DOHH2 (cell line): ENCODE measurements around the gene WDR5.

ENCODE experiments used
- H3F3A ChIP-seq: fragments of 200-600 bp; sonication (generic), shearing (Covaris generic); 2 replicates; pipeline ENCODE4 v1.6.0; 2016; ENCODE audit warnings: antibody characterized with exemption, mild to moderate bottlenecking; ENCODE audit not compliant: control insufficient read depth, insufficient read depth
- H3K27ac ChIP-seq: fragments of 200-600 bp; sonication (generic); 2 replicates; pipeline ENCODE4 v1.5.1; 2014; ENCODE audit warnings: low read depth, mild to moderate bottlenecking, low read length, moderate library complexity
- H3K27me3 ChIP-seq: fragments of 200-600 bp; sonication (generic); 2 replicates; pipeline ENCODE4 v1.6.1; 2014; ENCODE audit warnings: mild to moderate bottlenecking, low read length, mixed read lengths; ENCODE audit not compliant: control insufficient read depth
- H3K36me3 ChIP-seq: fragments of 200-600 bp; sonication (generic); 2 replicates; pipeline ENCODE4 v1.6.1; 2014; ENCODE audit warnings: mild to moderate bottlenecking, low read length, moderate library complexity, mixed read lengths; ENCODE audit not compliant: control insufficient read depth
- H3K4me1 ChIP-seq: fragments of 200-600 bp; sonication (generic); 2 replicates; pipeline ENCODE4 v1.6.1; 2014; ENCODE audit warnings: mild to moderate bottlenecking, low read length, mixed read lengths; ENCODE audit not compliant: control insufficient read depth
- H3K4me2 ChIP-seq: fragments of 200-600 bp; sonication (generic); 2 replicates; pipeline ENCODE4 v1.6.0; 2014; ENCODE audit warnings: mild to moderate bottlenecking, low read length, moderate library complexity
- H3K4me3 ChIP-seq: fragments of 200-600 bp; sonication (generic); 2 replicates; pipeline ENCODE4 v1.5.1; 2014; ENCODE audit warnings: mild to moderate bottlenecking, low read length, mixed read lengths
- H3K79me2 ChIP-seq: fragments of 200-600 bp; sonication (generic); 2 replicates; pipeline ENCODE4 v1.6.1; 2014; ENCODE audit warnings: mild to moderate bottlenecking, low read length, mixed read lengths; ENCODE audit not compliant: control insufficient read depth
- H3K9me2 ChIP-seq: fragments of 200-600 bp; sonication (generic); replicated peaks from 2 replicates; pipeline ENCODE4 v1.6.1; 2014; ENCODE audit warnings: mild to moderate bottlenecking, low read length, mixed read lengths; ENCODE audit not compliant: control insufficient read depth
- H3K9me3 ChIP-seq: fragments of 200-600 bp; sonication (generic); 2 replicates; pipeline ENCODE4 v1.6.1; 2014; ENCODE audit warnings: antibody characterized with exemption, low read length, mixed read lengths; ENCODE audit not compliant: control insufficient read depth, insufficient read depth
- H4K20me1 ChIP-seq: fragments of 200-600 bp; sonication (generic); 2 replicates; pipeline ENCODE4 v1.6.0; 2014; ENCODE audit warnings: low read depth, mild to moderate bottlenecking, antibody characterized with exemption, low read length, moderate library complexity; ENCODE audit not compliant: control insufficient read depth, insufficient read depth
- CTCF ChIP-seq: fragments of 200-600 bp; sonication (generic); IDR thresholded peaks from one replicate; pipeline ENCODE4 v1.5.1; 2014; ENCODE audit warnings: antibody characterized with exemption, mild to moderate bottlenecking, low read depth, low read length; ENCODE audit not compliant: poor library complexity, severe bottlenecking
- EZH2phosphoT487 ChIP-seq: fragments of 200-600 bp; sonication (generic); IDR thresholded peaks from 2 replicates; pipeline ENCODE4 v1.6.1; 2017; ENCODE audit warnings: borderline replicate concordance, mild to moderate bottlenecking, antibody characterized with exemption, low read length, moderate library complexity, mixed read lengths

The WDR5 gene

GRCh38 chr9:134123764-134124128 lies 12.1 kb upstream of the WDR5 start:
- Histone ChIP-seq H3K79me2 (no peaks in the 10 kb centered on the region), H3K9me3 (no peaks in the 10 kb centered on the region), H3K4me2 (no peak overlapping the region), H3F3A (peaks cover 5% of the 10 kb centered on the region), H3K36me3 (no peaks in the 10 kb centered on the region), H3K4me1 (peaks cover 24% of the 10 kb centered on the region), H3K9me2 (no peaks in the 10 kb centered on the region), H3K27ac (no peak overlapping the region), H4K20me1 (no peaks in the 10 kb centered on the region), H3K27me3 (no peaks in the 10 kb centered on the region), H3K4me3 (no peak overlapping the region)
- TF ChIP-seq CTCF (no peak), EZH2phosphoT487 (no peak)

GRCh38 chr9:134125413-134126095 lies 10.3 kb upstream of the WDR5 start:
- Histone ChIP-seq H3K4me2 (no peak overlapping the region), H3F3A (peaks cover 5% of the 10 kb centered on the region), H3K4me1 (peaks cover 38% of the 10 kb centered on the region), H4K20me1 (no peaks in the 10 kb centered on the region), H3K27me3 (no peaks in the 10 kb centered on the region), H3K27ac (no peak overlapping the region), H3K9me2 (no peaks in the 10 kb centered on the region), H3K79me2 (no peaks in the 10 kb centered on the region), H3K4me3 (no peak overlapping the region), H3K36me3 (no peaks in the 10 kb centered on the region), H3K9me3 (no peaks in the 10 kb centered on the region)
- TF ChIP-seq CTCF (no peak), EZH2phosphoT487 (no peak)

GRCh38 chr9:134126373-134126772 lies 9.5 kb upstream of the WDR5 start:
- no peaks in the 10 kb centered on the region for H4K20me1 ChIP-seq
- H3K4me3 ChIP-seq = no peak overlapping the region
- no peaks in the 10 kb centered on the region for H3K9me3 ChIP-seq
- no peak overlapping the region for H3K4me2 ChIP-seq
- H3K27ac ChIP-seq = no peak overlapping the region
- H3K79me2 ChIP-seq = no peaks in the 10 kb centered on the region
- peaks cover 5% of the 10 kb centered on the region for H3F3A ChIP-seq
- no peaks in the 10 kb centered on the region for H3K27me3 ChIP-seq
- H3K9me2 ChIP-seq = no peaks in the 10 kb centered on the region
- TF ChIP-seq EZH2phosphoT487 = no peak
- TF ChIP-seq CTCF = no peak
- peaks cover 45% of the 10 kb centered on the region for H3K4me1 ChIP-seq
- no peaks in the 10 kb centered on the region for H3K36me3 ChIP-seq
